Measurements from ENCODE around the gene ORM1.
A peak's percentile ranks its signal among the peaks of the same experiment; 100 is the strongest.
"Not testable (repeated sequence)": the region's sequence is repeated elsewhere in the genome, so short reads cannot be mapped to it uniquely, and the experiment has no call there.

ORM1 gene

DNA sequence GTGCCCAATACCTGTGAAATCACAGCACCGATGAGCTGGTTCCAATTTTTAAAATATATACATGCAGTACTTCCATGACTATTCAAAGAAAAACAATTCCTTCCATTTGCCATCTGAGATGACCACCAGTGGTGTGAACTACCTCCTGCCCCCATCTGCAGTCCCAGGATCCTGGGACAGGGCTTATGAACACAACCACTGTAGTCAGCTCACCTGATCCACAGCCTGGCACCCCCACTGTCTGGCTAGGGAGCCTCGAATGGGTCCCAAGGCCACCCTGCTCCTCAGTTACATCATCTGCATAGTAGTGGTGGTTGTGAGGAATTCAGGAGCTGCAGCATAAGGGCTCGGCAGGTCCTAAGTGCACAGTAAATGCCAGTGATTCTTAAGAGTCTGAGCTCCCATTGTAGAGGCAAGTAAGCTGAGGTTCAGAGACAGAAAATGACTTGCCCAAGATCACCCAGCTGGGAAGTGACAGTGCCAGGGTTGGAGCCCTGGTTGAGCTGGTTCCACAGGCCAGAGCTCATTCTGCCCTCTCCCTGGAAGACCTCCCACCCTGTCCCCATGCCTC is 2.9 kb downstream of the ORM1 start:
- not testable (repeated sequence) for DNase-seq (ENCODE audit: low read depth)

DNA sequence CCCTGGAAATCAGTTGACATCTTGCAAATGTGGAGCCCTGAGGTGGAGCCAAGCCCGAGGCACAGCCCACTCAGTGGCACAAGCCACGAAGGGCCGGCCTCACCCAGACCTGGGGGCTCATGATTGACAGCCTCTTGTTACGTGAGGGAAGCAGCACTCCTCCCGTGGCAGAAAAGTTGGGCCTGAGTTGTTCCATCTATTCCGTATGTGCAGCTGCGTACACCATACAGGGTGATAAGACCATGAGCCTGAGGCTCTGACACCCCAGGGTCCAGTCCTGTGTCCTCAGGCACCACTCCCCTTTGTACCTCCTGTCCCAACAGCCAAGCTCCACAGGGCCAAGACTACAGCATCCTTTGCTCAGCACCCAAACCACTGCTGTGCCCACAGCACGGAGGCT is 4.9 kb downstream of the ORM1 start:
- DNase-seq (ENCODE audit: low read depth): no peak

- DNase-seq (ENCODE audit: low read depth): not testable (repeated sequence)
Measured at GRCh38 chr9:114328357-114328820, 5.5 kb downstream of the ORM1 start.

DNA sequence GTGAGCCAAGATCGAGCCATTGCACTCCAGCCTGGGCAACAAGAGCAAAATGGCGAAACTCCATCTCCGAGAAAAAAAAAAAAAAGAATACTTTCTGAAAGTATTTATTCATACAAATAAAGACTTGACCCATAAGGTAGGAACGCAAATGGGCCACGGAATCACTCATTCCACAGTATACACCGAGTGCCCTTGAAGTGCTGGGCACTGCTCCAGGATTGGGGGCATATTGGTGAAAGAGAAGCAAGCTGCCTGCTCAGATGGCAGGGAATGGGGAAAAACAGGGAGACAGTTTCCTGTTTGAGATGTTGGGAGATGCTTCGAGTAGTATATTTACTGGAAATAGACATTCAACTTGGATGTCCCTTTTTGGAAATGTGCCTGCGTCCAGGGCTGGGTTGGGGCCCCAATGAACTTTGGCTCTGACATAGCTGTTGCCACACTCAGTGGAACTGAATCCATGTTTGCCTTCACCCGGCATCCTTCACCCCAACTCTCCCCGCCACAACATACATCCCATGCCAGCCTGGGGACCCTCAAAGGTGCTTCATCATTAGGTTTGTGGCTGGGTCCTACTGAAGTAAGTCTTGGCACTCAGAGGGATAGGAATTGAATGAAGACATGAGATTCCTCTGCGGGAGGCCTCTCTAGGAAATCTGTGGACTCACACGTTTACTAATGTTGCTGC is 6.2 kb downstream of the ORM1 start:
- DNase-seq (ENCODE audit: low read depth): not testable (repeated sequence)

- not testable (repeated sequence) for DNase-seq (ENCODE audit: low read depth)
Measured at GRCh38 chr9:114329625-114330022, 6.7 kb downstream of the ORM1 start, which contains the start of gene ORM2. Gene ORM2, plus strand, starts transcription at chr9:114329869. Its CDS starts 36 bp downstream, at chr9:114329905.

DNA sequence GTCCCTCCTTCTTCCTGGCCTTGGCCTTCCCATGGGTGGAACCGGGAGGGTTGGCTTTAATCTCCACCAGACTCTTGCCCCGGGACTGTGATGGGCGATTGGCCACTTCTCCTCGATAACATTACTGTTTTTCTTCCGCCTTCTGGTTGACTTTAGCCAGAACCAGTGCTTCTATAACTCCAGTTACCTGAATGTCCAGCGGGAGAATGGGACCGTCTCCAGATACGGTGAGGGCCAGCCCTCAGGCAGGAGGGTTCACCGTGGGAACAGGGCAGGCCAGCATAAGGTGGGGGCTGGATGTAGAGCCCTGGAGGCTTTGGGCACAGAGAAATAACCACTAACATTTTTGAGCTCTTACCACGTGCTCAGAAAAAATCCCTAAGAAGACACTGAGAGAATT is 7.7 kb downstream of the ORM1 start:
- no peak for DNase-seq (ENCODE audit: low read depth)

GRCh38 chr9:114331229-114332195 is 8.6 kb downstream of the ORM1 start:
- not testable (repeated sequence) for DNase-seq (ENCODE audit: low read depth)

DNA sequence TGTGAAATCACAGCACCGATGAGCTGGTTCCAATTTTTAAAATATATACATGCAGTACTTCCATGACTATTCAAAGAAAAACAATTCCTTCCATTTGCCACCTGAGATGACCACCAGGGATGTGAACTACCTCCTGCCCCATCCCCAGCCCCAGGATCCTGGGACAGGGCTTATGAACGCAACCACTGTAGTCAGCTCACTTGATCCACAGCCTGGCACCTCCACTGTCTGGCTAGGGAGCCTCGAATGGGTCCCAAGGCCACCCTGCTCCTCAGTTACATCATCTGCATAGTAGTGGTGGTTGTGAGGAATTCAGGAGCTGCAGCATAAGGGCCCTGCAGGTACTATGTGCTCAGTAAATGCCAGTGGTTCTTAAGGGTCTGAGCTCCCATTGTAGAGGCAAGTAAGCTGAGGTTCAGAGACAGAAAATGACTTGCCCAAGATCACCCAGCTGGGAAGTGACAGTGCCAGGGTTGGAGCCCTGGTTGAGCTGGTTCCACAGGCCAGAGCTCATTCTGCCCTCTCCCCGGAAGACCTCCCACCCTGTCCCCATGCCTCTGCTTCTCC is 9.7 kb downstream of the ORM1 start:
- DNase-seq (ENCODE audit: low read depth): not testable (repeated sequence)

GRCh38 chr9:114333718-114334117 is 10.8 kb downstream of the ORM1 start:
- DNase-seq (ENCODE audit: low read depth): not testable (repeated sequence)

DNA sequence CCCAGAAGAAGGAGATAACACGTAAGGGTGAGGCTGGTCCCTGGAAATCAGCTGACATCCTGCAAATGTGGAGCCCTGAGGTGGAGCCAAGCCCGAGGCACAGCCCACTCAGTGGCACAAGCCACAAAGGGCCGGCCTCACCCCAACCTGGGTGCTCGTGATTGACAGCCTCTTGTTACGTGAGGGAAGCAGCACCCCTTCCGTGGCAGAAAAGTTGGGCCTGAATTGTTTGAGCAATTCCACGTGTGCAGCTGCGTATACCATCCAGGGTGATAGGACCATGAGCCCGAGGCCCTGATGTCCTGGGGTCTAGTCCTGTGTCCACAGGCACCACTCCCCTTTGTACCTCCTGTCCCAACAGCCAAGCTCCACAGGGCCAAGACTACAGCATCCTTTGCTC is 11.6 kb downstream of the ORM1 start:
- no peak for DNase-seq (ENCODE audit: low read depth)

- no peak for DNase-seq (ENCODE audit: low read depth)
Measured at GRCh38 chr9:114335745-114336144, 12.8 kb downstream of the ORM1 start.

GRCh38 chr9:114336157-114336556 is 13.3 kb downstream of the ORM1 start:
- DNase-seq (ENCODE audit: low read depth): no peak

DNA sequence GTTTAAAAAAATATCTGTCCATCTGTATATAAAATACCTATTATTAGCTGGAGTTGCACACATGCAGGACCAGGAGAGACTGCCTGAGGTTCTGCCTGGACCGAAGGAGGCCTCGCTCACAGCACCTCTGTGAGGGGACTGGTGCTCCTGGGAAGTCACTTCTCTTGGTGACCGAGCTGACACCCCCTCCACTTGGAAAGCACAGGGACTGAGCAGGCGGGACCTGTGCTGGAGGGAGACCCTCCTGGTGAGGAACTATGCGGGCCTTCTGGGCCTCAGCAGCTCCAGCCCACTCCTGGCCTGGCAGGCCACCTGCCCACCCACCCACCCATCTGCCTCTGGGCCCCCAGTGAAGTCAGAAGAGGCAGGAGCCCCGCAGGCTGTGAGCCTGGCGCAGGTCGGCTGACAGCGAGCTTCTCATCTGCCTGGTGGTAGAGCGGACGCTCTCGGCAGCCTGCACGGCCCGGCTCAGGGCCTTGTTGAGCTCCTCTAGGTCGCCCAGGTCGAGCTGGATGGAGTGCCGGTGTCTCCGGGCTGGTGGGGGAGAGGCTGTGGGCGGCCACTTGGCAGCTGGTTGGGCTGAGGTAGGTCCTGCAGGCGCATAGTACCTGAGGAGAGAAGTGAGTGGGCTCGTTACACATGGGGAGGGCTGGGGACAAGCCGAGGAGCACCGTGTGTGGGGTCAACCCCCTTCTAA is 13.9 kb downstream of the ORM1 start:
- DNase-seq (ENCODE audit: low read depth): no peak

DNA sequence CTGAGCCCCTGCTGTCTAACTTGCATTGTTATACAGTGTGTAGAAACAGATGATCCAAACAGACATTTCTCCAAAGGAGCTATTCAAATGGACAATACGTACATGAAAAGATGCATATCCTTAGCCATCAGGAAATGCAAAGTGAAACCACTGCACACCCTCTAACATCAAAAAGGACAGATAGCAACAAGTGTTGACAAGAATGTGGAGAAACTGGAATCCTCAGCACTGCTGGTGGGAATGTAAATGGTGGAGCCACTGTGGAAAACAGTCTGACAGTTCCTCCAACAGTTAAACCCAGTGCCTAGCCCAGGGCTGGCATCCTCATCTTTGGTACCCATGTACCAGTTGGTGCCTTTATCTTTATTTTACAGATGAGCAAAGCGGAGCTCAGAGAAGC is 15.3 kb downstream of the ORM1 start:
- DNase-seq (ENCODE audit: low read depth): no peak

DNA sequence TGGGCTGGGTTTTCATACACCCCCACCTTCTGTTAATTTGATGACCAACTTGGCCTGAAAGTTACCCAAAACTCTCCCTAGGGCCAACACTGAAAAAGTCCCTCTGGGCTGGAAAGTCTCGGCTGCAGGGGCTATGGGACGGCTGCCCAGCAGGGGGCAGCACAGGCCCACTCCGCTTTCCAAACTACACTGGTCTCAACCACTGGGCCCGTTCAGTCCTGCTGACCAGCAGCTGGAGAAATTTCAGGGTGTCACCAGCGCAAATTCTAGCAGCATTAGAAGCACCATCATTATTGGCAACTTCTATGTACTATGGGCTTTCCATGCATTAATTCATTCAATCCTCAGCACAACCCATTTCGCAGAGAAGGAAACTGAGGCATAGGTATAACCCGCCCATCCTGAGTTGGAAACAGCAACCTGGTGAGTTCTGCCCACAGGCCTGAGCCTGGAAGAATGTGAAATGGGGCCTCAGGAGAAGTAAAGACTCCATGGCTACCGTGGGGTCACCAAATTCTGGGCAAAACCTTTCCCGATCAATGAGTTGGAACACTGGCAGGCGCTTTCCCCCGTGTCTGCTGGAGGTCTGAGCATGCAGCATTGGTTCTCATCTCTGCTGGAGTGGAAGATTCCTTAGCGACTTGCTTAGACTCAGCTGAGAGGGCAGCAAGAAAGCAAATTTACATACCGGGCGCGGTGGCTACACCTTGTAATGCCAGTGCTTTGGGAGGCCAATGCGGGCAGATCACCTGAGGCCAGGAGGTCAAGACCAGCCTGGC is 16.4 kb downstream of the ORM1 start:
- peak; percentile 41 for DNase-seq (ENCODE audit: low read depth)

DNA sequence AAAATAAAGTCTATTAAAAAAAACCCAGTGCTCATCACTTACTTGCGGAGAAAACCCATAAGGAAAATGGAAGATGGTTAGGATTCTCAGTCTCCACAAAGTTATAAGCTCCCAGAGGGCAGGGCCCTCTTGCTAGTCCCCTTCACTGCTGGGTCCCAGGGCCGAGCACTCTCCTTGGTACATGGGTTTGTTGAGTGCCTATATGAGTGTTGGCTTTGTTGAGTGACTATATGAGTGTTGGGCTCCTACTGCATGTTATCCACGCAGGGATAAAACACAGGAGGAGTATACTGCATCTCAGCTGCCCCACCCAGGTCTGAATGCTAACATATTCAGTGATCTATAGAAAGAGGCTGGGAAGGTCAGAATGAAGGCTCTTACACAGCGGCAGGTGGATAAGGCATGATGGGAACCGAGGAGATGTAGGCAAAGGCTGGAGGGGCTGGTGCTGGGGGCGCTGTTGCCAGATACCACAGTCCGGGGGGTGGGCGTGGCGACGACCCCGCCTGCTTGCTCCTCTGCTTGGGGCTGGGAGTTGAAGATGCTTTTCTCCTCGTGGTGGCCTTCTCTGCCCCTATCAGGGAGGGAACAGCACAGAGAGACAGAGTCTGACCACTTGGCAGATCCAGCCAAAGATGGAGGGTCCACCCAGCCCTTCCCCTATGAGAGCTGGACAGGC is 18.4 kb downstream of the ORM1 start:
- DNase-seq (ENCODE audit: low read depth): no peak

DNA sequence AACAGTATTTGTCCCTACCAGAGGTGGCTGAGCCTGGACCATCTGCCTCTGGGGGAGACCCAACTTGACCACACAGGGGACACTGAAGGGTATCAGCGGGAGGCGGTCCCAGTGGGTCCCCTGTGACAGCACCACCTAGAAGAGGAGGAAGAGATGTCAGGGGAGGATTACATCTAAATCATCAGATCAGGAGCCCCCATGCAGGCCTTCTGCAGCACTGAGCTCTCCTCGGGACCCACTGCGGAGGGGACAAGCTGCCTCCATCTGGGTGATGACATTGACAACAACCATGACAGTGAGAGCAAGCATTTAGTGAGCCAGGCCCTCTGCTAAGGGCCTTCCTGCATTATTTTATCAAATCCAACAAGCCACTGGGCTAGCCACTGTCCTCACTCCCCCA is 19.1 kb downstream of the ORM1 start:
- DNase-seq (ENCODE audit: low read depth): no peak

GRCh38 chr9:114342755-114343440 is 20.0 kb downstream of the ORM1 start:
- no peak for DNase-seq (ENCODE audit: low read depth)

DNA sequence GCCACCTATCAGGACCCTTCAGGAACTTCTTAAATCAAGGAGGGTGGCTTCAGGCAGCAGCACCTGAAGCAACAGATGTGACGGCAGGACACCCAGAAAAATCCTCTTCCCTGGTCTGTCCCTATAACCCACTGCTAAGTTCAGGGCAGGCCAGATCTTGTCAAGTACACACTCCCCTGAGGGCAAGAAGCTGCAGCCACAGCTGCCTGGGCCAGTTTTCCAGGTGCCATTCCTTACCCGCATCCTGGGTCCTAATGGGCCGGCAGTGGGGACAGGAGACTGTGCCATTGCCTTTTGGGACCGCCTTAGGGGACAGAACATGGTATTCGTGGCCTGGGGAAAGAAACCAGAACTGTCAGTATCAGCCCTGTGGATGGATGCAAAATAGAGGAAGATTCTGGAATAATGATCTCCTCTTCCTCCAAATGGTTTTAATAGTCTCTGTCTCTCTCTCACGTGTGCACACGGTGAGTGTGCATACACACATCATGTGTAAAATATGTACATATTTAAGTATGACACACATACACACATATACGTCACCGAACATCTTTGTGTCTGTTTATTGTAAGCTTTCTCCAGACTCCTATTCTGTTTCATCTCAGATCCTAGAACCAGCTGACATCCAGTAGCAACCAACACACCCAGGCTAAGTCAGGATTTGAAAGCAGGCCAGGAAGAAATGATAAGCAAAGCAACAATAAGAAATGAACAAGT is 20.7 kb downstream of the ORM1 start:
- DNase-seq (ENCODE audit: low read depth): no peak

All from stimulated activated CD8-positive, alpha-beta memory T cell treated with anti-CD3 and anti-CD28 coated beads, Interleukin-7, amount 100 ng/mL, for 24 hours (primary cell).